SK-N-SH (cell line): Measurements from ENCODE around the gene TRPM3. TPM values are rescaled to one million over a fixed set of nuclear protein-coding genes. Genes with fewer than 3 reads are reported as not detected.

ENCODE experiments used
- CTCF ChIA-PET: fragments of 300-600, 350-600 bp; formaldehyde crosslinking; extraction: SDS; loops from one replicate; lab custom pipeline; 2021; lab: Yijun Ruan, JAX
- POLR2A ChIA-PET: fragments of 350-600 bp; sonication (Branson Sonifier 250); formaldehyde crosslinking; extraction: SDS; loops from one replicate; lab custom pipeline; 2020; ENCODE audit warnings: antibody characterized with exemption, inconsistent platforms; lab: Yijun Ruan, JAX
- DNase-seq: peaks from one replicate; pipeline ENCODE4 v3.0.0; 2012
- H2AFZ ChIP-seq: fragments of 200-600 bp; sonication (generic); 2 replicates; pipeline ENCODE4 v1.8.1; 2016; ENCODE audit warnings: antibody characterized with exemption, mild to moderate bottlenecking, low read depth
- H3F3A ChIP-seq: fragments of 200-600 bp; sonication (generic); replicated peaks from 2 replicates; pipeline ENCODE3; 2016; ENCODE audit warnings: antibody characterized with exemption, mild to moderate bottlenecking; ENCODE audit not compliant: insufficient read depth
- H3K27ac ChIP-seq, 2 experiments: fragments of 200-500 bp in 1 of 2; fragments of 200-600 bp in 1 of 2; sonication (Bioruptor generic) in 1 of 2; sonication (generic), shearing (Covaris generic) in 1 of 2; 2 replicates each; pipeline versions ENCODE4 v1.5.1 to v1.6.1; 2014 to 2016; ENCODE audit warnings: low read depth in 2 of 2, inconsistent platforms in 1 of 2, low read length in 1 of 2, mild to moderate bottlenecking in 1 of 2, mixed read lengths in 1 of 2
- H3K27me3 ChIP-seq: fragments of 200-600 bp; sonication (generic), shearing (Covaris generic); 2 replicates; pipeline ENCODE4 v1.6.1; 2016; ENCODE audit warnings: mixed run types; ENCODE audit not compliant: insufficient read depth
- H3K36me3 ChIP-seq, 2 experiments: fragments of 200-500 bp in 1 of 2; fragments of 200-600 bp in 1 of 2; sonication (Bioruptor generic) in 1 of 2; sonication (generic) in 1 of 2; replicated peaks in 1 of 2; 2 replicates each; pipeline versions ENCODE3 to v1.5.1; 2014 to 2016; ENCODE audit warnings: low read length in 1 of 2, mild to moderate bottlenecking in 1 of 2; ENCODE audit not compliant: insufficient read depth in 2 of 2, control insufficient read depth in 1 of 2
- H3K4me1 ChIP-seq, 2 experiments: fragments of 200-500 bp in 1 of 2; fragments of 200-600 bp in 1 of 2; sonication (Bioruptor generic) in 1 of 2; sonication (generic), shearing (Covaris generic) in 1 of 2; 2 replicates each; pipeline versions ENCODE4 v1.5.1 to v1.6.1; 2014 to 2016; ENCODE audit warnings: low read depth in 1 of 2, low read length in 1 of 2, mixed run types in 1 of 2; ENCODE audit not compliant: insufficient read depth in 2 of 2, control insufficient read depth in 1 of 2
- H3K4me2 ChIP-seq: fragments of 200-600 bp; sonication (generic), shearing (Covaris generic); 2 replicates; pipeline ENCODE4 v1.6.1; 2017; ENCODE audit warnings: mixed run types
- H3K4me3 ChIP-seq, 2 experiments: fragments of 200-500 bp in 1 of 2; fragments of 200-600 bp in 1 of 2; sonication (Bioruptor generic) in 1 of 2; sonication (generic), shearing (Covaris generic) in 1 of 2; 2 replicates each; pipeline versions ENCODE4 v1.5.1 to v1.8.1; 2014 to 2016; ENCODE audit warnings: low read depth in 2 of 2, inconsistent platforms in 1 of 2, low read length in 1 of 2, mild to moderate bottlenecking in 1 of 2, mixed read lengths in 1 of 2, moderate library complexity in 1 of 2
- H3K79me2 ChIP-seq: fragments of 200-600 bp; sonication (generic); 2 replicates; pipeline ENCODE4 v1.8.1; 2017; ENCODE audit warnings: mild to moderate bottlenecking; ENCODE audit not compliant: insufficient read depth
- H3K9ac ChIP-seq: fragments of 200-600 bp; sonication (generic); 2 replicates; pipeline ENCODE4 v1.6.1; 2017; ENCODE audit warnings: mixed run types
- H3K9me2 ChIP-seq: fragments of 200-600 bp; sonication (generic); 2 replicates; pipeline ENCODE4 v1.6.1; 2017; ENCODE audit warnings: mixed run types
- H3K9me3 ChIP-seq: fragments of 200-600 bp; sonication (generic); 2 replicates; pipeline ENCODE4 v1.6.1; 2017; ENCODE audit warnings: mixed run types, mild to moderate bottlenecking, moderate library complexity
- H4K20me1 ChIP-seq: fragments of 200-600 bp; sonication (generic); 2 replicates; pipeline ENCODE4 v1.6.1; 2017; ENCODE audit warnings: mild to moderate bottlenecking, mixed run types; ENCODE audit not compliant: insufficient read depth
- CTCF ChIP-seq: fragments of 200-600 bp; sonication (generic); IDR thresholded peaks from 2 replicates; pipeline ENCODE4 v1.6.1; 2017; ENCODE audit warnings: antibody characterized with exemption, mild to moderate bottlenecking, moderate library complexity
- FOXJ3 ChIP-seq: sonication (generic); formaldehyde crosslinking; IDR thresholded peaks from 2 replicates; pipeline ENCODE4 v1.5.1; 2020; ENCODE audit warnings: mild to moderate bottlenecking, missing genetic modification reagents
- GATA2 ChIP-seq: sonication (generic); formaldehyde crosslinking; IDR thresholded peaks from 2 replicates; pipeline ENCODE4 v1.5.0; 2020; ENCODE audit warnings: mild to moderate bottlenecking, missing genetic modification reagents
- IRF3 ChIP-seq: fragments of 150-350 bp; IDR thresholded peaks from 2 replicates; pipeline ENCODE4 v1.6.1; 2016; ENCODE audit warnings: mild to moderate bottlenecking, low read depth, low read length
- MAX ChIP-seq: IDR thresholded peaks from 2 replicates; pipeline ENCODE4 v1.4.0; 2012; ENCODE audit warnings: low read depth
- NFIC ChIP-seq: IDR thresholded peaks from 2 replicates; pipeline ENCODE4 v1.4.0; 2012; ENCODE audit warnings: borderline replicate concordance
- NRF1 ChIP-seq: IDR thresholded peaks from 2 replicates; pipeline ENCODE4 v1.6.1; 2012; ENCODE audit warnings: low read depth, mild to moderate bottlenecking, low read length
- POLR2AphosphoS5 ChIP-seq: IDR thresholded peaks from 2 replicates; pipeline ENCODE4 v1.6.1; 2012; ENCODE audit warnings: low read depth, low read length
- SIN3A ChIP-seq: IDR thresholded peaks from 2 replicates; pipeline ENCODE4 v1.6.1; 2012; ENCODE audit warnings: low read depth, mild to moderate bottlenecking, low read length, moderate library complexity, borderline replicate concordance
- TAF1 ChIP-seq: IDR thresholded peaks from 2 replicates; pipeline ENCODE4 v1.6.1; 2012; ENCODE audit warnings: low read depth, mild to moderate bottlenecking, low read length, moderate library complexity, borderline replicate concordance
- USF2 ChIP-seq: fragments of 150-350 bp; IDR thresholded peaks from 2 replicates; pipeline ENCODE4 v1.6.1; 2017; ENCODE audit warnings: antibody characterized with exemption, low read length, low read depth, borderline replicate concordance
- YY1 ChIP-seq: IDR thresholded peaks from 2 replicates; pipeline ENCODE4 v1.4.0; 2012; ENCODE audit warnings: low read depth, mild to moderate bottlenecking
- WGBS: methylation state at CpG from one replicate; pipeline ENCODE4 v1.1.6; 2017; ENCODE audit warnings: low lambda C conversion rate; 5-methylcytosine and 5-hydroxymethylcytosine counted together
- polyA plus RNA-seq, 3 experiments: library from polyadenylated mRNA; depleted of rRNA; stranded (reverse); fragments of >200 nt; gene quantifications; 2 replicates each; pipeline ENCODE4 v1.2.3, GENCODE V29; 2012

TRPM3 gene
- polyA plus RNA-seq, 1 of the 3 experiments (the other 2 are of a cell fraction), result not detected

- TF ChIP-seq MAX (no peak), IRF3 (no peak), CTCF (no peak), NRF1 (no peak), POLR2AphosphoS5 (no peak)
Measured at GRCh38 chr9:70677055-70677735, 444.2 kb downstream of the TRPM3 start (continued).

GRCh38 chr9:70675868-70676370 is 445.5 kb downstream of the TRPM3 start:
- no peak overlapping the region for H3K9ac ChIP-seq
- POLR2A ChIA-PET, result no interaction called here
- WGBS, result 34% methylated on average over 1 of the region's 1 CpG
- H2AFZ ChIP-seq, result no peak overlapping the region
- no peaks in the 10 kb centered on the region for H3K9me3 ChIP-seq
- TF ChIP-seq GATA2 (CRISPR knock-in tag), result no peak
- TF ChIP-seq NFIC, result no peak
- no peak for TF ChIP-seq CTCF
- TF ChIP-seq FOXJ3, result no peak
- TF ChIP-seq SIN3A, result no peak
- TF ChIP-seq YY1, result no peak
- TF ChIP-seq USF2, result no peak
- no peak for TF ChIP-seq MAX
- TF ChIP-seq TAF1, result no peak
- no peaks in the 10 kb centered on the region for H4K20me1 ChIP-seq
- no peaks in the 10 kb centered on the region for H3K9me2 ChIP-seq
- H3K27me3 ChIP-seq, result no peaks in the 10 kb centered on the region
- no peak overlapping the region for H3K27ac ChIP-seq
- no peak overlapping the region for H3K4me3 ChIP-seq
- DNase-seq, result no peak
- no peaks in the 10 kb centered on the region for H3K4me1 ChIP-seq
- CTCF ChIA-PET, result no interaction called here
- no peaks in the 10 kb centered on the region for H3K36me3 ChIP-seq
- no peak overlapping the region for H3K4me2 ChIP-seq
- no peaks in the 10 kb centered on the region for H3K79me2 ChIP-seq
- H3F3A ChIP-seq, result no peaks in the 10 kb centered on the region
